ENCODE results near the gene DUSP1.

DNA sequence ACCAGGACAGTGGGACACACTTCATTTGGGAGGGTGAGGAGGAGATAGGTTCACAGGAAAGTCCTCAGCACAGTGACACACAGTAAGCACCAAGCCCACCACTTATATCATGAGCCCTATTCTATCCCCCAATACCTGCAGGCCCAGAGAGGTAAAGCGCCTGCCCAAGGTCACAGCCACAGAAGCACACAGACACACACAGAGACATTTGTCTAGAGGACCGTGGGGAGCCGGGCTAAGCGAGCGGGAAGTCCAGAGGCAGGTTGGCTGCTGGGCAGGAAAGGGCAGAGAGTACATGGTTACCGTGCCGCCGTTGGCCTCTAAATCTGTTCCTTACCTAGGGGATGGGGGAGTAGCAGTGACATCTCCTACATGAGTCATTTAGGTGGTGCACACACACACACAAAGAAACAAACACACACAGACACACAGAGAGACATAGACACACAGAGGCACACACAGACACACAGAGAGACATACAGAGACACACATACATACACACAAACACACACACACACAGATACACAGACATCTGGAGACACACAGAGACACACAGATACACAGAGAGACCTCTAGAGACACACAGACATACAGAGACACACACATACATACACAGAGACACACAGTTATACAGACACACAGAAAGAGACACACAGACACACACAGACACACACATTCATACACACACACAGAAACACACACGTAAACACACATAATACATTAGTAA is 15.9 kb upstream of the DUSP1 start:
- TF ChIP-seq, protein P1, sequence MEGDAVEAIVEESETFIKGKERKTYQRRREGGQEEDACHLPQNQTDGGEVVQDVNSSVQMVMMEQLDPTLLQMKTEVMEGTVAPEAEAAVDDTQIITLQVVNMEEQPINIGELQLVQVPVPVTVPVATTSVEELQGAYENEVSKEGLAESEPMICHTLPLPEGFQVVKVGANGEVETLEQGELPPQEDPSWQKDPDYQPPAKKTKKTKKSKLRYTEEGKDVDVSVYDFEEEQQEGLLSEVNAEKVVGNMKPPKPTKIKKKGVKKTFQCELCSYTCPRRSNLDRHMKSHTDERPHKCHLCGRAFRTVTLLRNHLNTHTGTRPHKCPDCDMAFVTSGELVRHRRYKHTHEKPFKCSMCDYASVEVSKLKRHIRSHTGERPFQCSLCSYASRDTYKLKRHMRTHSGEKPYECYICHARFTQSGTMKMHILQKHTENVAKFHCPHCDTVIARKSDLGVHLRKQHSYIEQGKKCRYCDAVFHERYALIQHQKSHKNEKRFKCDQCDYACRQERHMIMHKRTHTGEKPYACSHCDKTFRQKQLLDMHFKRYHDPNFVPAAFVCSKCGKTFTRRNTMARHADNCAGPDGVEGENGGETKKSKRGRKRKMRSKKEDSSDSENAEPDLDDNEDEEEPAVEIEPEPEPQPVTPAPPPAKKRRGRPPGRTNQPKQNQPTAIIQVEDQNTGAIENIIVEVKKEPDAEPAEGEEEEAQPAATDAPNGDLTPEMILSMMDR (IDR thresholded peaks at IDR 0.05), result no peak
- TF ChIP-seq POLR2AphosphoS5 (IDR thresholded peaks at IDR 0.05), result no peak
